ENCODE results near the gene CDK3. TPM values are rescaled to one million over a fixed set of nuclear protein-coding genes. Genes with fewer than 3 reads are reported as not detected.
A peak's percentile ranks its signal among the peaks of the same experiment; 100 is the strongest.

Gene CDK3
- total and polyA plus RNA-seq, 4 donors: 1.5 to 6.3 (median 2.6) TPM

DNA sequence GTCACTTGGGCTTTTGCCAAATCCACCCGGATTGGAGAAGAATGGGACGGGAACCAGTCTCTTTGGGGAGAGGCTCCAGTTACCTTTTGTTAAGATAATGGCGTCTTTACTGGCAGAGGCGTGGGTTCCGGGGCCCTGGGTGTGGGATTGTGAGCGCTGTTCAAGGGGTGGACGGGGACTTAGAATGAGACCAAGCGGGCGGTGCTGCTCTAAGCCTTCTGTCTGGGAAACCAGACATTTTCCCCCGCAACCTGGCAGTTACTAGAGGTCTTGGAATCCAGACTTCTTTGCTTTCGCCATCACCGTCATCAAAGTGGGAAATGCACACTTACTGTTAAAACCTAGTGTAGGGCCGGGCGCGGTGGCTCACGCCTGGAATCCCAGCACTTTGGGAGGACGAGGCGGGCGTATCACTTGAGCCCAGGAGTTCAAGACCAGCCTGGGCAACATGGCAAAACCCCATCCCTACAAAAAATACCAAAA is 20.9 kb upstream of the CDK3 start:
- no peaks in the 10 kb centered on the region for H3K27me3 ChIP-seq (ENCODE audit: control insufficient read depth in 4 of 4, insufficient read depth in 4 of 4, low read length in 3 of 4)
- 3% methylated on average over 19 of the region's 19 CpGs for WGBS
- H3K9ac ChIP-seq (ENCODE audit: low read depth in 1 of 2, low read length in 2 of 2): peak overlapping the region; percentile 61 to 98
- peak overlapping the region; percentile 97 to 98 for H3K27ac ChIP-seq (ENCODE audit: low read depth in 1 of 2, low read length in 2 of 2)
- H3K9me3 ChIP-seq (ENCODE audit: control insufficient read depth in 4 of 4, low read length in 3 of 4): no peaks in the 10 kb centered on the region
- no peaks in the 10 kb centered on the region for H3K36me3 ChIP-seq (ENCODE audit: control insufficient read depth in 4 of 4, insufficient read depth in 3 of 4, low read depth in 1 of 4, low read length in 3 of 4)
- DNase-seq (ENCODE audit: low spot score): no peak
- TF ChIP-seq RXRA (IDR thresholded peaks at IDR 0.05) (no peak), YY1 (IDR thresholded peaks at IDR 0.05) (peak; percentile 82), FOXA1 (IDR thresholded peaks at IDR 0.05) (no peak), TAF1 (conservative IDR thresholded peaks at IDR 0.05) (no peak), SP1 (IDR thresholded peaks at IDR 0.05) (no peak), GABPA (IDR thresholded peaks at IDR 0.05 in 1 of 2, conservative IDR thresholded peaks at IDR 0.05 in 1 of 2) (no peak), HNF4A (conservative IDR thresholded peaks at IDR 0.05) (no peak), JUND (IDR thresholded peaks at IDR 0.05) (no peak), EGR1 (IDR thresholded peaks at IDR 0.05; ENCODE audit: low read depth in 2 of 2) (no peak), FOXA2 (IDR thresholded peaks at IDR 0.05) (no peak)
- TF ChIP-seq, protein P1, sequence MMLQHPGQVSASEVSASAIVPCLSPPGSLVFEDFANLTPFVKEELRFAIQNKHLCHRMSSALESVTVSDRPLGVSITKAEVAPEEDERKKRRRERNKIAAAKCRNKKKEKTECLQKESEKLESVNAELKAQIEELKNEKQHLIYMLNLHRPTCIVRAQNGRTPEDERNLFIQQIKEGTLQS (IDR thresholded peaks at IDR 0.05): no peak
- TF ChIP-seq, protein P2, sequence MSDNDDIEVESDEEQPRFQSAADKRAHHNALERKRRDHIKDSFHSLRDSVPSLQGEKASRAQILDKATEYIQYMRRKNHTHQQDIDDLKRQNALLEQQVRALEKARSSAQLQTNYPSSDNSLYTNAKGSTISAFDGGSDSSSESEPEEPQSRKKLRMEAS (IDR thresholded peaks at IDR 0.05): peak; percentile 9
- TF ChIP-seq, protein P3, sequence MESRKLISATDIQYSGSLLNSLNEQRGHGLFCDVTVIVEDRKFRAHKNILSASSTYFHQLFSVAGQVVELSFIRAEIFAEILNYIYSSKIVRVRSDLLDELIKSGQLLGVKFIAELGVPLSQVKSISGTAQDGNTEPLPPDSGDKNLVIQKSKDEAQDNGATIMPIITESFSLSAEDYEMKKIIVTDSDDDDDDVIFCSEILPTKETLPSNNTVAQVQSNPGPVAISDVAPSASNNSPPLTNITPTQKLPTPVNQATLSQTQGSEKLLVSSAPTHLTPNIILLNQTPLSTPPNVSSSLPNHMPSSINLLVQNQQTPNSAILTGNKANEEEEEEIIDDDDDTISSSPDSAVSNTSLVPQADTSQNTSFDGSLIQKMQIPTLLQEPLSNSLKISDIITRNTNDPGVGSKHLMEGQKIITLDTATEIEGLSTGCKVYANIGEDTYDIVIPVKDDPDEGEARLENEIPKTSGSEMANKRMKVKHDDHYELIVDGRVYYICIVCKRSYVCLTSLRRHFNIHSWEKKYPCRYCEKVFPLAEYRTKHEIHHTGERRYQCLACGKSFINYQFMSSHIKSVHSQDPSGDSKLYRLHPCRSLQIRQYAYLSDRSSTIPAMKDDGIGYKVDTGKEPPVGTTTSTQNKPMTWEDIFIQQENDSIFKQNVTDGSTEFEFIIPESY (IDR thresholded peaks at IDR 0.05): no peak
- peak overlapping the region; percentile 51 to 93 (median 87) for H3K4me3 ChIP-seq (ENCODE audit: low read depth in 1 of 3, low read length in 3 of 3)
- peaks cover 8 to 47% (median 29%) of the 10 kb centered on the region in 4 donors for H3K4me1 ChIP-seq (ENCODE audit: control insufficient read depth in 4 of 4, insufficient read depth in 4 of 4, low read length in 3 of 4)

DNA sequence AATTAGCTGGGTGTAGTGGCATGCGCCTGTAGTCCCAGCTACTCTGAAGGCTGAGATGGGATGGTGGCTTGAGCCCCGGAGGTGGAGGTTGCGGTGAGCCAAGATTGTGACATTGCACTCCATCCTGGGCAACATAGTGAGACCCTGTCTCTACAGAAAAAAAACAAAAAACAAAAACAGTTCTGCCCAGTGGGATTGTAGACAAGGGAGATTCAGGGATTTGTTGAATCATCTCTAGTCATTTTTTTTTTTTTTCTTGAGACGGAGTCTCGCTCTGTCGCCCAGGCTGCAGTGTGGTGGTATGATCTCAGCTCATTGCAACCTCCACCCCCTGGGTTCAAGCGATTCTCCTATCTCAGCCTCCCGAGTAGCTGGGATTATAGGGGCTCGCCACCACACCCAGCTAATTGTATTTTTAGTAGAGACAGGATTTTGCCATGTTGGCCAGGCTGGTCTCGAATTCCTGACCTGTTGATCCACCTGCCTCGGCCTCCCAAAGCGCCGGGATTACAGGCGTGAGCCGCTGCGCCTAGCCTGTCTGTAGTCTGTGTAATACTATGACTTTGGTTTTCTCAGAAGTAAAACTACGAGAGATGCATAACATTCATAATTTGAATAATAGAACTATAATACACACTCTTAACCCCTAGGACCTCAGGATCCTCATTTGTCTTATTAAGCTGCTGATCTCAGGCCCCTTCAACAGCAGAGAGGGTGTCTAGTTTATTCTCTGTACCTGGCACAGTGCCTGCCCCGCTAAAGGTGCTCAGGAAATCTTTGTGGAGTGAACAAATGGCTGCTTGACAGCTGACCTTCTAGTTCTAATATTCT is 20.3 kb upstream of the CDK3 start:
- H3K4me3 ChIP-seq (ENCODE audit: low read depth in 1 of 3, low read length in 3 of 3): peak overlapping the region; percentile 51 to 93 (median 87)
- H3K27me3 ChIP-seq (ENCODE audit: control insufficient read depth in 4 of 4, insufficient read depth in 4 of 4, low read length in 3 of 4): no peaks in the 10 kb centered on the region
- 83% methylated on average over 18 of the region's 18 CpGs for WGBS
- peaks cover 5 to 45% (median 24%) of the 10 kb centered on the region in 4 donors for H3K4me1 ChIP-seq (ENCODE audit: control insufficient read depth in 4 of 4, insufficient read depth in 4 of 4, low read length in 3 of 4)
- no peaks in the 10 kb centered on the region for H3K36me3 ChIP-seq (ENCODE audit: control insufficient read depth in 4 of 4, insufficient read depth in 3 of 4, low read depth in 1 of 4, low read length in 3 of 4)
- H3K27ac ChIP-seq (ENCODE audit: low read depth in 1 of 2, low read length in 2 of 2): peak overlapping the region; percentile 97 to 98
- no peak for DNase-seq (ENCODE audit: low spot score)
- no peaks in the 10 kb centered on the region for H3K9me3 ChIP-seq (ENCODE audit: control insufficient read depth in 4 of 4, low read length in 3 of 4)
- TF ChIP-seq, protein P3 (IDR thresholded peaks at IDR 0.05): no peak
- no peak for TF ChIP-seq REST (IDR thresholded peaks at IDR 0.05)
- TF ChIP-seq, protein P1 (IDR thresholded peaks at IDR 0.05): no peak
- no peak for TF ChIP-seq CTCF (IDR thresholded peaks at IDR 0.05; ENCODE audit: low read depth, low read length, missing input control)
- TF ChIP-seq TAF1 (conservative IDR thresholded peaks at IDR 0.05): no peak
- peak overlapping the region; percentile 61 to 98 for H3K9ac ChIP-seq (ENCODE audit: low read depth in 1 of 2, low read length in 2 of 2)
